Neural cell (in vitro differentiated cells): Measurements from ENCODE around the gene ADAMTS14. TPM values are rescaled to one million over a fixed set of nuclear protein-coding genes. Genes with fewer than 3 reads are reported as not detected.

ENCODE experiments used
- H2AFZ ChIP-seq: fragments of 200-600, 300-800 bp; sonication (generic), shearing (Covaris generic); 2 replicates; pipeline ENCODE4 v1.6.0; 2014; ENCODE audit warnings: low read depth, mild to moderate bottlenecking, antibody characterized with exemption, low read length, moderate library complexity
- H3F3A ChIP-seq: fragments of 200-600 bp; shearing (Covaris generic); 2 replicates; pipeline ENCODE4 v1.6.1; 2016; ENCODE audit warnings: mild to moderate bottlenecking, moderate library complexity, mixed read lengths, antibody characterized with exemption, low read length; ENCODE audit not compliant: insufficient read depth, poor library complexity, severe bottlenecking
- H3K27ac ChIP-seq: fragments of 200-600, 300-800 bp; sonication (generic), shearing (Covaris generic); 2 replicates; pipeline ENCODE4 v1.5.1; 2014; ENCODE audit warnings: mild to moderate bottlenecking, low read length, moderate library complexity
- H3K27me3 ChIP-seq: fragments of 300-800, 200-600 bp; sonication (generic), shearing (Covaris generic); 2 replicates; pipeline ENCODE4 v1.6.0; 2014; ENCODE audit warnings: mild to moderate bottlenecking, low read depth, low read length, moderate library complexity; ENCODE audit not compliant: insufficient read depth
- H3K36me3 ChIP-seq: fragments of 300-800, 200-600 bp; sonication (generic), shearing (Covaris generic); 2 replicates; pipeline ENCODE4 v1.5.1; 2014; ENCODE audit warnings: mild to moderate bottlenecking, antibody characterized with exemption, low read length, moderate library complexity; ENCODE audit not compliant: insufficient read depth
- H3K4me2 ChIP-seq: fragments of 300-800, 200-600 bp; sonication (generic), shearing (Covaris generic); 2 replicates; pipeline ENCODE4 v1.6.0; 2014; ENCODE audit warnings: mild to moderate bottlenecking, low read length
- H3K4me3 ChIP-seq: fragments of 300-800, 200-600 bp; sonication (generic), shearing (Covaris generic); 2 replicates; pipeline ENCODE4 v1.5.1; 2014; ENCODE audit warnings: mild to moderate bottlenecking, low read length, moderate library complexity
- H3K79me2 ChIP-seq: fragments of 200-600 bp; shearing (Covaris generic); replicated peaks from 2 replicates; pipeline ENCODE4 v1.6.0; 2014; ENCODE audit warnings: mild to moderate bottlenecking, low read length, moderate library complexity; ENCODE audit not compliant: insufficient read depth
- H3K9ac ChIP-seq: fragments of 300-800, 200-600 bp; sonication (generic), shearing (Covaris generic); 2 replicates; pipeline ENCODE4 v1.6.1; 2016; ENCODE audit warnings: mild to moderate bottlenecking, low read length, mixed read lengths
- H3K9me2 ChIP-seq: fragments of 200-600 bp; shearing (Covaris generic); 2 replicates; pipeline ENCODE4 v1.6.1; 2016; ENCODE audit warnings: mild to moderate bottlenecking, low read length, mixed read lengths; ENCODE audit not compliant: insufficient read depth
- H3K9me3 ChIP-seq: fragments of 200-600, 300-800 bp; sonication (generic), shearing (Covaris generic); 2 replicates; pipeline ENCODE4 v1.6.1; 2016; ENCODE audit warnings: mild to moderate bottlenecking, mixed run types, low read length, moderate library complexity, mixed read lengths
- H4K20me1 ChIP-seq: fragments of 200-600 bp; shearing (Covaris generic); 2 replicates; pipeline ENCODE4 v1.6.1; 2016; ENCODE audit warnings: mild to moderate bottlenecking, mixed run types; ENCODE audit not compliant: insufficient read depth
- EP300 ChIP-seq: fragments of 450-650 bp; conservative IDR thresholded peaks from 2 replicates; pipeline ENCODE4 v1.6.1; 2014; ENCODE audit warnings: antibody characterized with exemption, mild to moderate bottlenecking, moderate library complexity; ENCODE audit not compliant: poor library complexity, severe bottlenecking
- EZH2 ChIP-seq: fragments of 200-600, 300-800 bp; shearing (Covaris generic), sonication (generic); IDR thresholded peaks from 2 replicates; pipeline ENCODE4 v1.6.1; 2014; ENCODE audit warnings: antibody characterized with exemption, low read length, borderline replicate concordance, mild to moderate bottlenecking; ENCODE audit not compliant: insufficient read depth, poor library complexity, severe bottlenecking
- MXI1 ChIP-seq: fragments of 450-650 bp; conservative IDR thresholded peaks from 2 replicates; pipeline ENCODE4 v1.6.1; 2014; ENCODE audit warnings: antibody characterized with exemption, mild to moderate bottlenecking; ENCODE audit not compliant: poor library complexity, severe bottlenecking
- POLR2AphosphoS5 ChIP-seq: IDR thresholded peaks from 2 replicates; pipeline ENCODE4 v1.6.1; 2012
- RAD21 ChIP-seq: fragments of 450-650 bp; conservative IDR thresholded peaks from 2 replicates; pipeline ENCODE4 v1.6.1; 2014; ENCODE audit warnings: antibody characterized with exemption, mild to moderate bottlenecking, moderate library complexity
- SMC3 ChIP-seq: fragments of 450-650 bp; conservative IDR thresholded peaks from 2 replicates; pipeline ENCODE4 v1.6.1; 2014; ENCODE audit warnings: antibody characterized with exemption, mild to moderate bottlenecking, moderate library complexity; ENCODE audit not compliant: poor library complexity
- TAF1 ChIP-seq: IDR thresholded peaks from 2 replicates; pipeline ENCODE4 v1.6.1; 2012; ENCODE audit warnings: low read depth
- polyA plus RNA-seq: library from polyadenylated mRNA; depleted of rRNA; stranded (reverse); fragments of >200 nt; gene quantifications from 2 replicates; pipeline ENCODE4 v1.2.3, GENCODE V29; 2014
- TF ChIP-seq, protein P1 (sequence below): IDR thresholded peaks from 2 replicates; pipeline ENCODE4 v1.6.1; 2012; ENCODE audit warnings: borderline replicate concordance
- TF ChIP-seq, protein P2 (sequence below): fragments of 450-650 bp; IDR thresholded peaks from 2 replicates; pipeline ENCODE4 v1.5.1; 2014; ENCODE audit warnings: antibody characterized with exemption, mild to moderate bottlenecking, moderate library complexity; ENCODE audit not compliant: poor library complexity, severe bottlenecking

ADAMTS14 gene
- polyA plus RNA-seq, 1 donor from 2014 or later = 0.04 TPM

GRCh38 chr10:70753026-70753663, 80.8 kb downstream of the ADAMTS14 start:
- no peak for TF ChIP-seq SMC3
- no peak overlapping the region for H3K27ac ChIP-seq
- H3K9me2 ChIP-seq = no peaks in the 10 kb centered on the region
- H2AFZ ChIP-seq = no peak overlapping the region
- no peak overlapping the region for H3K9ac ChIP-seq
- H3K27me3 ChIP-seq = no peaks in the 10 kb centered on the region
- no peaks in the 10 kb centered on the region for H3K79me2 ChIP-seq
- no peak overlapping the region for H3K4me3 ChIP-seq
- H3K36me3 ChIP-seq = no peaks in the 10 kb centered on the region
- no peak overlapping the region for H3K4me2 ChIP-seq
- no peaks in the 10 kb centered on the region for H4K20me1 ChIP-seq
- H3K9me3 ChIP-seq = no peaks in the 10 kb centered on the region
- no peaks in the 10 kb centered on the region for H3F3A ChIP-seq

GRCh38 chr10:70753841-70754621, 81.7 kb downstream of the ADAMTS14 start:
- Histone ChIP-seq H3K27me3 (no peaks in the 10 kb centered on the region), H3K79me2 (no peaks in the 10 kb centered on the region), H3K9me2 (no peaks in the 10 kb centered on the region), H2AFZ (no peak overlapping the region), H3K36me3 (no peaks in the 10 kb centered on the region), H4K20me1 (no peaks in the 10 kb centered on the region), H3K4me2 (no peak overlapping the region), H3F3A (no peaks in the 10 kb centered on the region), H3K9me3 (no peaks in the 10 kb centered on the region), H3K27ac (no peak overlapping the region), H3K4me3 (no peak overlapping the region), H3K9ac (no peak overlapping the region)
- TF ChIP-seq TAF1 (no peak), RAD21 (no peak)

DNA sequence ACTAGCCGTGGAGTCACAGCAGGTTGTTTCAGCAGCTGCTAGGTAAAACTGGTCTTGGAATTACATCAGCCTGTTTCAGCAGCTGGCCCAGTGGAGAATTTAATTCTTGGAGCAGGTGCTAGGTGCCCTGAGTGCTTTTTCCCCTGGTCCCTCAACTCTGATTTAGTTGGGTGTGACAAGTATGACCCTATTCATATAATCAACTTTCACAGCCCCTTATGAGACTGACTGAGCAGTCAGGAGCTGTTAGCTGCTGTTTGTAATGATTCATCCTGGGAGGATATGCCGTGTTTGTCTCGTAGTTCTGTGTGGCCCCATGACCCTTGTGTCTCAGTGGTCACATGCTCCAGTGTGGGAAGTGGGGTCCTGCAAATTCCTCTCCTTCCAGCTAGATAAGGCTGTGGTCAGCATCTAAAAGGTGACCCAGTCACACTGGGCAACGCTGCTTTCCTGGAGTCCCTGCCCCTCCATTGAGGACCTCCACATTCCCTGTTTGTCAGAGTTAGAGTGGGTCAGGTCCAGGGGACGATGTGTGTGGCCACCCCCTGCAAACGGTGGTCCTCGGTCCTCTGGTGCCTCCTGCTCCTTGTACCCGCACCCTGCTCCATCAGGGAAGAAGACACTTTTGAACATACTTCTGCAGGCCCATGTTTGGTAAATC, 84.5 kb downstream of the ADAMTS14 start:
- no peak overlapping the region for H2AFZ ChIP-seq
- H3K9me3 ChIP-seq = no peaks in the 10 kb centered on the region
- H3K27ac ChIP-seq = no peak overlapping the region
- H3K4me3 ChIP-seq = no peak overlapping the region
- no peak overlapping the region for H3K9ac ChIP-seq
- H3K79me2 ChIP-seq = no peaks in the 10 kb centered on the region
- no peak overlapping the region for H3K4me2 ChIP-seq
- no peak for TF ChIP-seq SMC3
- no peak for TF ChIP-seq POLR2AphosphoS5
- no peak for TF ChIP-seq EZH2
- TF ChIP-seq EP300 = no peak
- no peak for TF ChIP-seq RAD21
- TF ChIP-seq, protein P1, sequence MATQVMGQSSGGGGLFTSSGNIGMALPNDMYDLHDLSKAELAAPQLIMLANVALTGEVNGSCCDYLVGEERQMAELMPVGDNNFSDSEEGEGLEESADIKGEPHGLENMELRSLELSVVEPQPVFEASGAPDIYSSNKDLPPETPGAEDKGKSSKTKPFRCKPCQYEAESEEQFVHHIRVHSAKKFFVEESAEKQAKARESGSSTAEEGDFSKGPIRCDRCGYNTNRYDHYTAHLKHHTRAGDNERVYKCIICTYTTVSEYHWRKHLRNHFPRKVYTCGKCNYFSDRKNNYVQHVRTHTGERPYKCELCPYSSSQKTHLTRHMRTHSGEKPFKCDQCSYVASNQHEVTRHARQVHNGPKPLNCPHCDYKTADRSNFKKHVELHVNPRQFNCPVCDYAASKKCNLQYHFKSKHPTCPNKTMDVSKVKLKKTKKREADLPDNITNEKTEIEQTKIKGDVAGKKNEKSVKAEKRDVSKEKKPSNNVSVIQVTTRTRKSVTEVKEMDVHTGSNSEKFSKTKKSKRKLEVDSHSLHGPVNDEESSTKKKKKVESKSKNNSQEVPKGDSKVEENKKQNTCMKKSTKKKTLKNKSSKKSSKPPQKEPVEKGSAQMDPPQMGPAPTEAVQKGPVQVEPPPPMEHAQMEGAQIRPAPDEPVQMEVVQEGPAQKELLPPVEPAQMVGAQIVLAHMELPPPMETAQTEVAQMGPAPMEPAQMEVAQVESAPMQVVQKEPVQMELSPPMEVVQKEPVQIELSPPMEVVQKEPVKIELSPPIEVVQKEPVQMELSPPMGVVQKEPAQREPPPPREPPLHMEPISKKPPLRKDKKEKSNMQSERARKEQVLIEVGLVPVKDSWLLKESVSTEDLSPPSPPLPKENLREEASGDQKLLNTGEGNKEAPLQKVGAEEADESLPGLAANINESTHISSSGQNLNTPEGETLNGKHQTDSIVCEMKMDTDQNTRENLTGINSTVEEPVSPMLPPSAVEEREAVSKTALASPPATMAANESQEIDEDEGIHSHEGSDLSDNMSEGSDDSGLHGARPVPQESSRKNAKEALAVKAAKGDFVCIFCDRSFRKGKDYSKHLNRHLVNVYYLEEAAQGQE = no peak
- TF ChIP-seq MXI1 = no peak
- no peak for TF ChIP-seq TAF1
- TF ChIP-seq, protein P2, sequence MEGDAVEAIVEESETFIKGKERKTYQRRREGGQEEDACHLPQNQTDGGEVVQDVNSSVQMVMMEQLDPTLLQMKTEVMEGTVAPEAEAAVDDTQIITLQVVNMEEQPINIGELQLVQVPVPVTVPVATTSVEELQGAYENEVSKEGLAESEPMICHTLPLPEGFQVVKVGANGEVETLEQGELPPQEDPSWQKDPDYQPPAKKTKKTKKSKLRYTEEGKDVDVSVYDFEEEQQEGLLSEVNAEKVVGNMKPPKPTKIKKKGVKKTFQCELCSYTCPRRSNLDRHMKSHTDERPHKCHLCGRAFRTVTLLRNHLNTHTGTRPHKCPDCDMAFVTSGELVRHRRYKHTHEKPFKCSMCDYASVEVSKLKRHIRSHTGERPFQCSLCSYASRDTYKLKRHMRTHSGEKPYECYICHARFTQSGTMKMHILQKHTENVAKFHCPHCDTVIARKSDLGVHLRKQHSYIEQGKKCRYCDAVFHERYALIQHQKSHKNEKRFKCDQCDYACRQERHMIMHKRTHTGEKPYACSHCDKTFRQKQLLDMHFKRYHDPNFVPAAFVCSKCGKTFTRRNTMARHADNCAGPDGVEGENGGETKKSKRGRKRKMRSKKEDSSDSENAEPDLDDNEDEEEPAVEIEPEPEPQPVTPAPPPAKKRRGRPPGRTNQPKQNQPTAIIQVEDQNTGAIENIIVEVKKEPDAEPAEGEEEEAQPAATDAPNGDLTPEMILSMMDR = no peak
- no peaks in the 10 kb centered on the region for H3K27me3 ChIP-seq
- H3K9me2 ChIP-seq = no peaks in the 10 kb centered on the region
- no peaks in the 10 kb centered on the region for H3F3A ChIP-seq
- H3K36me3 ChIP-seq = no peaks in the 10 kb centered on the region
- H4K20me1 ChIP-seq = no peaks in the 10 kb centered on the region
